ENCODE measurements around the gene PLEKHA6.

DNA sequence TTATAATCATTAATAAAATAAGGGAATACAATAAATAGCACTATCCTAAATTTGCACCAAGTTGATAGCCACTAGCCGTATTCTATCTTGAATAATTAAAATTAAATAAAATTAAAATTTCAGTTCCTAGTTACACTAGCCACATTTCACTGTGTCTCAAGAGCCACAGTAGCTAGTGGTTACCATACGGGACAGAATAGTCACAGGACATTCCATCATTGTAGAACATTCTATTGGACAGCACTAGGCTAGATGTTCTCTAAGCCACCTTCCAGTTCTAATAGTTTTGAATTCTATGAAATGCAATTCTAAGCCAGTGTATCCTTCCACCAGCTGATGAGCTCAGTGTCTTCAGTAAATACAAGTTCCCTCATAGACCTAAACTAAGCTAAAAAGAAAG lies 74.8 kb downstream of the PLEKHA6 start:
- TF ChIP-seq, protein P1, sequence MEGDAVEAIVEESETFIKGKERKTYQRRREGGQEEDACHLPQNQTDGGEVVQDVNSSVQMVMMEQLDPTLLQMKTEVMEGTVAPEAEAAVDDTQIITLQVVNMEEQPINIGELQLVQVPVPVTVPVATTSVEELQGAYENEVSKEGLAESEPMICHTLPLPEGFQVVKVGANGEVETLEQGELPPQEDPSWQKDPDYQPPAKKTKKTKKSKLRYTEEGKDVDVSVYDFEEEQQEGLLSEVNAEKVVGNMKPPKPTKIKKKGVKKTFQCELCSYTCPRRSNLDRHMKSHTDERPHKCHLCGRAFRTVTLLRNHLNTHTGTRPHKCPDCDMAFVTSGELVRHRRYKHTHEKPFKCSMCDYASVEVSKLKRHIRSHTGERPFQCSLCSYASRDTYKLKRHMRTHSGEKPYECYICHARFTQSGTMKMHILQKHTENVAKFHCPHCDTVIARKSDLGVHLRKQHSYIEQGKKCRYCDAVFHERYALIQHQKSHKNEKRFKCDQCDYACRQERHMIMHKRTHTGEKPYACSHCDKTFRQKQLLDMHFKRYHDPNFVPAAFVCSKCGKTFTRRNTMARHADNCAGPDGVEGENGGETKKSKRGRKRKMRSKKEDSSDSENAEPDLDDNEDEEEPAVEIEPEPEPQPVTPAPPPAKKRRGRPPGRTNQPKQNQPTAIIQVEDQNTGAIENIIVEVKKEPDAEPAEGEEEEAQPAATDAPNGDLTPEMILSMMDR (IDR thresholded peaks at IDR 0.05; ENCODE audit: low read length) = no peak
- no peak for TF ChIP-seq EZH2 (optimal IDR thresholded peaks at IDR 0.05; ENCODE audit: low read depth, low read length)

All from MM.1S (cell line).